NCI-H2196 treated with DMSO at 0.1 percent for 48 hours (cell line): Measurements from ENCODE around the gene TNS3.

ENCODE experiments used
- DNase-seq: peaks from one replicate; lab custom pipeline; 2025; ENCODE audit not compliant: unreplicated experiment; lab: John Stamatoyannopoulos, UW

TNS3 gene

GRCh38 chr7:47376991-47377616 is 204.8 kb downstream of the TNS3 start:
- DNase-seq = no peak

GRCh38 chr7:47375121-47375938 is 206.6 kb downstream of the TNS3 start:
- DNase-seq = no peak

- DNase-seq = no peak
Measured at GRCh38 chr7:47374538-47374937, 207.4 kb downstream of the TNS3 start.

DNA sequence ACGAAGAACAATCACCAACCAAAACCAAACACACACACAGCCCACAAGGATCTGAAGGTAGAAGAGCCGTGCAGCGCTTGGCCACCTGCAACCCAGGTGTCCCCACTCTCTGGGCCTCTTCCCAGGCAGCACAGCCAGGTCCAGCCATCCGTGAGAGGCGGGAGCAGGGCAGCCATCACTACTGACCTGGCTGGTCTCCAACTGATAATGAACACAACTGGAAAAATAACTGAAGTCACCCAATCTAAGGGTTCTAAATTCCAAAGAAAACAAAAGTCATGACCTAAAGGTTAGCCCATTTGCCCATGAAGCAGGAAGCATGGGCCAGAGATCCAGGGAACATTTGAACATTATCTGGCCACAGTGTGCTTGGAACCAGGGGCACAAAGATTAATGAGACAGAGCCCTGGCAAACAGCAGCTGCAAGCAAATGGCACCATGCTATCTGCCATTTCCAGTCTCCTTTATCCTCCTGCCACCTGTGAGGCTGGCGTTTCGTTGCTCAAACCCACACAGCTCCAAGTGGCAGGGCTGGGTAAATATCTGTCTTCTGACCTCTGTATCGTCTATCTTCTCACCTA is 207.9 kb downstream of the TNS3 start:
- DNase-seq = peak; percentile 51

GRCh38 chr7:47371733-47372368 is 210.1 kb downstream of the TNS3 start:
- DNase-seq = peak; percentile 66

GRCh38 chr7:47371317-47371716 is 210.6 kb downstream of the TNS3 start:
- DNase-seq = no peak

GRCh38 chr7:47370461-47371042 is 211.4 kb downstream of the TNS3 start:
- no peak for DNase-seq

DNA sequence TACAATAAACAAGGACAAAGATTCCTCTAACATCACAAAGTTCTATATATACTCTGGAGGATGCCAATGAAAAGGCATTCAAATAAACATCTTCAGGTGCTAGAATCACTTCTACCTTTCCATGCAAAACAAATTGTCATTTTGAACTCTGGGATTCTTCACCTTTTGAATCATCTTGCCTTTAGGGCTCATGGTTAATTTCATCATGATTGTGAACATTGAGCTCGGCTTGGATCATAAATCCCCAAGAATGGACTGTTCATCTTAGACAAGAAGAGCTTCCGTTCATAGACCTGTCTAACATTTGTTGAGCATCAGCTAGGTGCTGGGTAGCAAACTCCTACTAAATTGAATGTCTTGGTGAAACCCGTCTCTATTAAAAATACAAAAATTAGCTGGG is 212.2 kb downstream of the TNS3 start:
- DNase-seq = no peak

DNA sequence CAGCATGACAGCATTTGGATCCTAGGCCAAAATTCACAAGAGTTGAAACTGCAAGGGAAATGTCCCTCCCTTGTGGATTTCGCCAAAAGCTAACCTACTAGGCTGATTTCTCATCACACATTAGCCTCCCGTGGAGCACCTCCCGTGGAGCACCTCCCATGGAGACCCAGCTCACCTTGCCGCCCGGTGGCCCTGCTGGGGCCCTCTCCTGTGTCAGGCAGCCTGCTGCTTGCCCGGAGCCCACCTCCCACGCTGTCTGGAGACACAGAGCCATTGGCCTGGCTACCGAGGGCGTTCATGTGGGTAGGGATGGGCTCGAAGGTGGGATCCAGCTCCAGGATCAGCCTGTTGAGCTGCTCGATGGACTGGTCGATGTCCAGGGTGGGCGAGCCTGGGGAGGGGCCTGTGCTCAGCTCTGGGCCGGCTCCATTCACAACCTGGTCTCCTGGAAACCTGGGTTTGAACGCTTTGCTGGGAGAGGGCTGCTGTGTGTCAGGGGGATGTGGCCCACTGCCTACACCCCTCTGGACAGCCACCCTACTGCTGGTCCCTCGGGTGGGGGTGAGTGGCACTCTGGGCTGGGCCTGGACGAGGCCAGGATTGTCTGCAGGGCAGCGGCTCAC is 213.6 kb downstream of the TNS3 start:
- no peak for DNase-seq

DNA sequence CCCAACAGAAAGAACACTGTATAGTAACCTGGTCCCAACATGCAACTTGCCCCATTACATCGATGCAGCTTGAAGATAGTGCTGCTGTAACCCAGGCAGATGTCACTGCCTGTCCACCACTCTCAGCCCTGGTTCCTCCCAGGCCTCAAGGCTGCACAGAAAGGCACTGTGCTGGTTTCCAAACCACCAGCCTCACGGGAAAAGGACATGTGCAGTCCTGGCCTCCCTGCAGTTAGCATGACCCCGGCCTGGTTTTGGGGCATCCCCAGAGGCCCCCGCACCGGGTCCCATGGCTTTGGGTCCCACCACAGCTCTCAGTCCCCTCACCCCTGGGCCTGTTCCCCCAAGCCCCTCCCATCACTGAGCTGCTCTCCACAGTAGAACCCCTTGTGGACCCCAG is 214.5 kb downstream of the TNS3 start:
- DNase-seq = no peak

- DNase-seq = no peak
Measured at GRCh38 chr7:47366960-47367359, 215.0 kb downstream of the TNS3 start.

GRCh38 chr7:47366211-47366610 is 215.7 kb downstream of the TNS3 start:
- no peak for DNase-seq

GRCh38 chr7:47362984-47363383 is 218.9 kb downstream of the TNS3 start:
- no peak for DNase-seq

- peak; percentile 13 for DNase-seq
Measured at GRCh38 chr7:47361746-47362215, 220.1 kb downstream of the TNS3 start.

- DNase-seq = no peak
Measured at GRCh38 chr7:47361236-47361635, 220.7 kb downstream of the TNS3 start.

DNA sequence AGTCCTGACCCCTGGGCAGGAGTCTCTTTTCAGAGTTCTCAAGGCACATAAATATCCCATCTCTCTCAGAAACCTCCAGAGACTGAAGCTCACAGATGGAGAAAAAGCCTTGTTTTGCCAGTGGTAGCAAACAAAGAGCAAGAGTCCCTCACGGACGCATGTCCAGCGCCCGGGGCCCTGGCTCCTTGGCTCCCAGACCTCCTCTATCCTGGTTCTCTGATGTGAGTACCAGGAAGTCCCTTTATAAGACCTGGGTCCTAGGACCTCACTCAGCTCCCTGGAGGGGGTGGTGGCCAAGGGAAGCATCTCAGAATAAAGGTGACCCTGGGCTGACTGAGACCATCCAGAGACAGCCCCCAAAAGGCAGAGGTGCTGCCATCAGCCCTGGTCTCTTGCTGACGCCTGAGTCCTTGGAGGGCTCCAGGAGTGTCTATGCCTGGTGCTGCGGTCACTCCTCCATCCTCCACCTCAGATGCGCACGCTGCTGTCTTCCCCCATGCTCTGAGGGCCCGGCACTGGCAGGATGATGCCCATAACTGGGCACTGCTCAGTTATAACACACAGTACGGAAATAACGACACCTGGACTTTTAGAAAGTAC is 221.5 kb downstream of the TNS3 start:
- no peak for DNase-seq

DNA sequence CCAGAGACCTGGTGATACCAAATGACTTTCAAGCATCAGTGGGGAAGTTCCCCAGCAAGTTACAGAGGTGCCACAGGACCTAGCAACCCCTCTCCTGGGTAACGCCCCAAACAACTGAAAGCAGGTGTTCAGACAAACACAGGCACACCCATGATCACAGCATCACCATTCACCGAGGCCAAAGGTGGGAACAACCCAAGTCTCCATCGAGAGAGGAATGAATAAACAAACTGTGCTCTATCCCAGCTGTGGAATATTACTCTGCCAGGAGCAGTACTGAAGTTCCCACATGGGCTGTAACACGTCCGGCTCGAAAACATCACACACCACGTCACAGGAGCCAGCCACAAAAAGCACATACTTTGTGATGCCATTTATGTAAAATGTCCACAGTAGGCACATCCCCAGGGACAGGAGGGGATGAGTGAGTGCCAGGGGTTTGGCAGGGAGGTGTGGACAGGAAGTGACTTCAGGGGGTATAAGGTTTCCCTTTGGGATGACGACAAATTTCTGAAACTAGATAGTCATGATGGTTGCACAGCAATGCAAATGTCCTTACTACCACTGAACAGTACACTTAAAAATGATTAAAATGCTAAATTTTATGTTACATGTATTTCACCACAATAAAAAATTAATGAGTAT is 222.8 kb downstream of the TNS3 start:
- no peak for DNase-seq

- no peak for DNase-seq
Measured at GRCh38 chr7:47358357-47358756, 223.6 kb downstream of the TNS3 start.

- DNase-seq = no peak
Measured at GRCh38 chr7:47357863-47358262, 224.0 kb downstream of the TNS3 start.

GRCh38 chr7:47357361-47357760 is 224.6 kb downstream of the TNS3 start:
- DNase-seq = no peak
